ENCODE results near the gene ROR2. TPM values are rescaled to one million over a fixed set of nuclear protein-coding genes. Genes with fewer than 3 reads are reported as not detected.

The ROR2 gene
- total RNA-seq, 2 experiments from 2014 or later = not detected

DNA sequence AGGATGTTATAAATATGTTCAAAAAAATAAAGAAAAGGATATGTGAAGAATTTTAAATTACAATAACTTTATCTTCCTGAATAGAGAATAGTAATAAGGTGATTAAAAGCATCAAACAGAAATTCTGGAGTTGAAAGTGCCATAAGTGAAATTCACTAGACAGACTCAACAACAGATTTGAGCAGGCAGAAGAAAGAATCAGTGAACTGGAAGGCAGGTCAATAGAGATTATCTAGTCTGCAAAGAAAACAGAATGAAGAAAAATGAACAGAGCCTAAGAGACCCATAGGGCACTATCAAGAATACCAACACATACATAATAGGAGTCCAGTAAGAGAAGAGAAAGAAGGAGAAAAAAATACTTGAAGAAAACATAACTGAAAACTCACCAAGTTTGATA, 162.1 kb downstream of the ROR2 start:
- H3K4me3 Mint-ChIP-seq = no peak overlapping the region
- intact Hi-C loops (cut with DNase I, micrococcal nuclease) = no loop called here
- no peaks in the 10 kb centered on the region for H3K36me3 ChIP-seq (ENCODE audit: insufficient read depth, low read length)
- TF ChIP-seq, protein P1, sequence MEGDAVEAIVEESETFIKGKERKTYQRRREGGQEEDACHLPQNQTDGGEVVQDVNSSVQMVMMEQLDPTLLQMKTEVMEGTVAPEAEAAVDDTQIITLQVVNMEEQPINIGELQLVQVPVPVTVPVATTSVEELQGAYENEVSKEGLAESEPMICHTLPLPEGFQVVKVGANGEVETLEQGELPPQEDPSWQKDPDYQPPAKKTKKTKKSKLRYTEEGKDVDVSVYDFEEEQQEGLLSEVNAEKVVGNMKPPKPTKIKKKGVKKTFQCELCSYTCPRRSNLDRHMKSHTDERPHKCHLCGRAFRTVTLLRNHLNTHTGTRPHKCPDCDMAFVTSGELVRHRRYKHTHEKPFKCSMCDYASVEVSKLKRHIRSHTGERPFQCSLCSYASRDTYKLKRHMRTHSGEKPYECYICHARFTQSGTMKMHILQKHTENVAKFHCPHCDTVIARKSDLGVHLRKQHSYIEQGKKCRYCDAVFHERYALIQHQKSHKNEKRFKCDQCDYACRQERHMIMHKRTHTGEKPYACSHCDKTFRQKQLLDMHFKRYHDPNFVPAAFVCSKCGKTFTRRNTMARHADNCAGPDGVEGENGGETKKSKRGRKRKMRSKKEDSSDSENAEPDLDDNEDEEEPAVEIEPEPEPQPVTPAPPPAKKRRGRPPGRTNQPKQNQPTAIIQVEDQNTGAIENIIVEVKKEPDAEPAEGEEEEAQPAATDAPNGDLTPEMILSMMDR (IDR thresholded peaks at IDR 0.05) = no peak
- peaks cover 16% of the 10 kb centered on the region for H3K27me3 Mint-ChIP-seq
- ATAC-seq (ENCODE audit: poor library complexity) (no peak), DNase-seq (no peak)
- H3K4me3 ChIP-seq (ENCODE audit: low read length) = no peak overlapping the region
- ChIA-PET POLR2A (no interaction called here), CTCF (no interaction called here)
- no peak overlapping the region for H3K27ac ChIP-seq (ENCODE audit: low read depth in 1 of 2, low read length in 2 of 2)
- peaks cover 0 to 3% of the 10 kb centered on the region in 2 experiments for H3K27me3 ChIP-seq (ENCODE audit: control insufficient read depth in 1 of 2, insufficient read depth in 2 of 2, low read length in 2 of 2)
- H3K27ac Mint-ChIP-seq = no peak overlapping the region
- peaks cover under 1% of the 10 kb centered on the region for H3K4me1 ChIP-seq (ENCODE audit: insufficient read depth, low read length)
- peaks cover 3% of the 10 kb centered on the region for H3K9me3 Mint-ChIP-seq
- peaks cover 0 to under 1% of the 10 kb centered on the region in 2 experiments for H3K9me3 ChIP-seq (ENCODE audit: control insufficient read depth in 1 of 2, insufficient read depth in 1 of 2, low read length in 2 of 2)
- H3K4me1 Mint-ChIP-seq (ENCODE audit: low read depth) = peaks cover 4% of the 10 kb centered on the region
- H3K36me3 Mint-ChIP-seq (ENCODE audit: low read depth) = no peaks in the 10 kb centered on the region

DNA sequence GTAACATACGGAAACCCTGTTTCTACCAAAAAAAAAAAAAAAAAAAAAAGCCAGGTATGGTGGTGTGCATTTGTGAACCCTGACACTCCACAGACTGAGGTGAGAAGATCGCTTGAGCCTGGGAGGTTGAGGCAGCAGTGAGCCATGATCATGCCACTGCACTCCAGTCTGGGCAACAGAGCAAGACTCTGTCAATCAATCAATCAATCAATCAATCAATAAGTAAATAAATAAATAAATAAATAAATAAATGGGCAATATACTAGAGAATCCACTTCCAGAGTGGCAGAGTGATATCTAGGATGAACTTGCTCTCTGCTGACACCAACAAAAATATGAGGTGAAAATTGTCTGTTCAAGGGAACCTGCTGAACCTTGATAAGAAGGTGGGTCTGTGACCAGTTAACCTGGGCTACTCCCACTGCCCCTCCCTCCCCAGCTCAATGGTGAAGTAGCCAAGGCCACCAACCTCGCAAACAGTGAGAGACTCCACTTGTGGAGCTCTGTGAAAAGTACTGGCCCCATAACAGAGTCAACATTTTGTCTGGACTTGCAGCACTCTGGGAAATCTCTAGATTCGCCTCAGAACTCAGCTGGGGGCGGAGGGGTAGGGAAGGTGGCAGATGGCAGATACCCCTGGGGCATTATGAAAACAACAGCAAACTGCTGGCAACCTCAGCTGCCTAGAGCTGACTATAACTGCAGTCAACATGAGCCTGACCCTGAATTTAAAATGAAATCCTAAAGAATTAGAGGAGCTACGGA, 163.7 kb downstream of the ROR2 start:
- Mint-ChIP-seq H3K36me3 (ENCODE audit: low read depth) (no peaks in the 10 kb centered on the region), H3K4me3 (no peak overlapping the region), H3K9me3 (peaks cover 3% of the 10 kb centered on the region), H3K27me3 (peaks cover 16% of the 10 kb centered on the region), H3K27ac (no peak overlapping the region), H3K4me1 (ENCODE audit: low read depth) (peaks cover 13% of the 10 kb centered on the region)
- no peak for ATAC-seq (ENCODE audit: poor library complexity)
- POLR2A ChIA-PET = no interaction called here
- peaks cover 10% of the 10 kb centered on the region for H3K4me1 ChIP-seq (ENCODE audit: insufficient read depth, low read length)
- DNase-seq = no peak
- CTCF ChIA-PET = no interaction called here
- TF ChIP-seq, protein P1 (IDR thresholded peaks at IDR 0.05) = no peak
- H3K4me3 ChIP-seq (ENCODE audit: low read length) = no peak overlapping the region
- H3K27me3 ChIP-seq (ENCODE audit: control insufficient read depth in 1 of 2, insufficient read depth in 2 of 2, low read length in 2 of 2) = peaks cover 0 to 3% of the 10 kb centered on the region in 2 experiments
- no peak overlapping the region for H3K27ac ChIP-seq (ENCODE audit: low read depth in 1 of 2, low read length in 2 of 2)
- intact Hi-C loops (cut with DNase I, micrococcal nuclease) = no loop called here
- H3K36me3 ChIP-seq (ENCODE audit: insufficient read depth, low read length) = no peaks in the 10 kb centered on the region
- peaks cover 0 to 5% of the 10 kb centered on the region in 2 experiments for H3K9me3 ChIP-seq (ENCODE audit: control insufficient read depth in 1 of 2, insufficient read depth in 1 of 2, low read length in 2 of 2)

DNA sequence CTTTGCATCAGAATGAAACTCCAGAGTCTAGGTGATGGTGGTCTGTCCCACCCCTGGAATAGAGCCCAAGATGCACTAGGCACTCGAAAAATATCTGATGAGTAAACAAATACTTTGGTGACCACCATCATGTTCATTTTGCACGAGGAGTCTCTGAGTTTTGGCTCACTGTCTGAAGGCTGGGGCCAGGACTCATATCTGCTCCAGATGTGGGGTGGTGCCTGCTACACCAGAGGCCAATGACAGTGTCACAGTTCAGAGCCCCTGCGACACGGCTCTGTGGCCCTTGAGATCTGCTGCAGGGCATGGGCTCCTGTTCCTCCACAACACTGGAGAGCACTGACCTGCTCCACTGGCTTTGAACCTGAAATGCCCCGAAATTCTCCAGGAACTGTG, 164.6 kb downstream of the ROR2 start:
- Mint-ChIP-seq H3K4me3 (no peak overlapping the region), H3K9me3 (peaks cover 3% of the 10 kb centered on the region), H3K36me3 (ENCODE audit: low read depth) (no peaks in the 10 kb centered on the region), H3K27me3 (peaks cover 16% of the 10 kb centered on the region), H3K4me1 (ENCODE audit: low read depth) (peaks cover 13% of the 10 kb centered on the region), H3K27ac (no peak overlapping the region)
- no peak overlapping the region for H3K27ac ChIP-seq (ENCODE audit: low read depth in 1 of 2, low read length in 2 of 2)
- no peaks in the 10 kb centered on the region for H3K36me3 ChIP-seq (ENCODE audit: insufficient read depth, low read length)
- ChIA-PET CTCF (no interaction called here), POLR2A (no interaction called here)
- TF ChIP-seq, protein P1 (IDR thresholded peaks at IDR 0.05) = no peak
- H3K4me3 ChIP-seq (ENCODE audit: low read length) = no peak overlapping the region
- ATAC-seq (ENCODE audit: poor library complexity) = no peak
- peaks cover 0 to 3% of the 10 kb centered on the region in 2 experiments for H3K27me3 ChIP-seq (ENCODE audit: control insufficient read depth in 1 of 2, insufficient read depth in 2 of 2, low read length in 2 of 2)
- peaks cover 10% of the 10 kb centered on the region for H3K4me1 ChIP-seq (ENCODE audit: insufficient read depth, low read length)
- DNase-seq = no peak
- H3K9me3 ChIP-seq (ENCODE audit: control insufficient read depth in 1 of 2, insufficient read depth in 1 of 2, low read length in 2 of 2) = peaks cover 0 to 5% of the 10 kb centered on the region in 2 experiments
- intact Hi-C loops (cut with DNase I, micrococcal nuclease) = no loop called here

Data from CD4-positive, alpha-beta T cell (primary cell).